IPS-NIHi11 (cell line): ENCODE results near the gene PACRG.

Experiments
- DNase-seq: peaks from one replicate; pipeline ENCODE4 v3.0.0; 2012; ENCODE audit warnings: mixed read lengths, low spot score

Gene PACRG

DNA sequence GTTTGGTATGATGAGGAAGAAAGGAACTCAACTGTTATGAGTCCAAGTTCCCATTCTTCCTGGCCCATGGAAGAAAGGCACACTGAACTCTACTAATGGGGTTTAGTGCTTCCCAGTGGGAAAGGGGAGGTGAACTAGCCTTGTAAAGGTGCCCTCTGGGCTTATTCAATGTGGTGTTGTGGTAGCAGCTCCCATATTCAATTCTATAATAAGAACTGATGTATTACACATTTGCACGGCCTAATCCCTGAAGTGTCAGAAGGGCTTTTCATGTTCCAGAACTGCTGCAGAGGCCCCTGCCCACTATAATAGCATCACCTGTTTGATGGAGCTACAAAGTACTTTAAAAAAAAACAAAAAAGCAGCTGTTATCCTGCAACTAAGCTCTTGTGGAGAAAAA, 17.4 kb upstream of the PACRG start:
- no peak for DNase-seq

DNA sequence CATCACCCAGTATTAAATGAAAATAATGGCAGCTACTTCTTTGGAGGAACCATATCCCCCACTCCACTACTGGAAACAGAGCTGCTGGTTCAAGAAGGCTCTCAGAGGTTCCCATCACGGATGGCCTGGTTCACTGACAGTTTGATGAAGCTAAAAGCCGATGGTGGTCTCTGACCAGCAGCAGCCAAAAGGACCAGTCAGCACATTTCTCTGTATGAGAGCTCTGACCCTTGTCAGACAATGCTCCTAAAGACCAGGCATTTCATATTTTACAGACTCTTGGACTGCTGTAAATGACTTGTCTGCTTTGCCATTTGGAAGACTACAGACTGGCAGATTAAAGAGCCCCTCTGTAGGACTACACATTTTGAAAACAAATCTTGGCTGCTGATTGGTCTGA, 16.8 kb upstream of the PACRG start:
- no peak for DNase-seq

DNA sequence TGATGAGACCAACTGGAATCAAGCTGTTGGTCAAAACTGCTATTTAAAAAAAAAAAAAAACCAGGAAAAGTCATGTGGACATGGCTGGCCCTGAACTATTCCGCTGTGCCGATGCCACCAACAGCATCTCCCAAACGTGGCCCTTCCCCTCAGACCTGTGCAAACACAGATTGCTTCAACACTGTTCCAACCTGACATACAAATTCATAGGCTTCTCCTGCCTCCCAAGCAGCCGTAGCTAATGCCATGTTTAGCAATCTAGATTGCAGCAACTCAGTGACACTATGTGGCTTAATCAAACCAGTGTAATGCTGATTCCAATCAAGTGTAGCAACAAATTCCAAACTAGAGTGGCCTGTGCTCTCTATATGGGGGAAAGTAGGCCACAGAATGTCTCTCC, 16.4 kb upstream of the PACRG start:
- DNase-seq: no peak

DNA sequence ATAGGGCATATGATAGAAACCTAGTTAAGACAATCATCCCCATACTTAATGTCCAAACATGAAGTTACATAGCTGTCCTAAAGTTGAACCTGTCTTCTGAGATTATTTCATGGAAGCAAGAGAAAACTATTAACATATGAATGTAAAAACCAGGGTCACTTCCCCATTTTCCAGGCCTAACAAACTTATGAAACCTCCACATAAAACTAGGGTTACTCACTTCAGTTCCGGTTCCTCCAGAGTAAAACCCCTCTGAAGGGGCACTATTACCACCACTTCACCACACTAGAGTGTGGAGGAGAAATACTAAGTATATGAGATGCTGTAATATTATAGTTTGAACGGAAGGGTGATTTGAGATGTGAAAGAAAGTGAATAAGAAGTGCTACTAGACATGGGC, 15.1 kb upstream of the PACRG start:
- no peak for DNase-seq

DNA sequence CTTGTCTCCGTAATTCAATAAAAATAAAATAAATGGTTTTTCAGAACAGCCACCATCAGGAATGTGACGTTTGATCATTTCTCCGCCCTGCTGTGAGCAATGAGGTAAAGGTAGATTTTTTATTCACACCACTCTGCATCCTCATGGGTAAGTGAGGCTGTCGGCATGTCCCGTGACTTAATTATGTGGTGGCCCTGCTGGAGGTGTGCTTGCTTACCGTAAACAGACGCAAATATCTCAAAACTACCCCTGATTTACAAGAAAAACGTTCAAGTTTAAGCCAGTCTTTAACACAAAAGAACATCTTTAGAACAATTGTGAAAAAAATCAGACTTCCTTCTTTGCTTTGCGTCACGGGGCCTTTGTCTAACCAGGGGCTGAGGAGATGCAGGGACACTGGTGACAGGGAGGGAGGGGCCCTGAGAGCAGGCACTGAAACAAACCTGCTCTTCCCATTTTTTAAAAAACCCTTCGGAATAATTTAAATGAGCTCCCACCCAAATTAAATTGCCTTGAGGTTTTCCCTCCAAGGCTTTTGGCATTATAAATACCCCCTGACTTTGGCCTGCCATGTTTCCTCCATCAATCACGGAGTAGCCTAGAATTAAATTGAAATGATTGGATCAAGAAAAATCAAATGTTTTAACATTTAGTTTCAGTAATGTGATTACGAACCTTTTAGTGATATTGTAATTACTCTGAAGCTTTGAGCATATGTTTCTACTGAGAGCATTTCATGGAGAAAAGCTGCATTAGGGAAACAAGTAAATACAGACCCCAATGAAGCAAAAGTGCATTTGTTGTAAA, 13.6 kb upstream of the PACRG start:
- DNase-seq: no peak

DNA sequence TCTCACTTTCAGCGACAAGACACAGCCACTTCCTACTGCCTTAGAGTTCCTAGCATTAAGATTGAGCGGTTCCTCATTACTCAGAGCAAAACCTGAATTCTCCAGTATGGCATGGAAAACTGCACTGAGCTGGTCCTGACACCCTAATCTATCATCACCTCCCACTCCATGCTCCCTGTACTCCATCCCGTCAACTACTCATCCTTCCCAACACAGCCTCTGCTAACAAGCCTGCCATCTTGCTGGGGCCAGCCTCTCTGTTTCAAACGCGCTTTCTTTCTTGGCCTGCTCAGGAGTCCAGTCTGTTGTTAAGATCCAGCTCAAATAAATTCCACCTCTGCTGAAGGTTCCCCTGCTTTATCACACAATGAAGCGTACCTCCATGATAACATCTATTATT, 12.2 kb upstream of the PACRG start:
- no peak for DNase-seq

DNA sequence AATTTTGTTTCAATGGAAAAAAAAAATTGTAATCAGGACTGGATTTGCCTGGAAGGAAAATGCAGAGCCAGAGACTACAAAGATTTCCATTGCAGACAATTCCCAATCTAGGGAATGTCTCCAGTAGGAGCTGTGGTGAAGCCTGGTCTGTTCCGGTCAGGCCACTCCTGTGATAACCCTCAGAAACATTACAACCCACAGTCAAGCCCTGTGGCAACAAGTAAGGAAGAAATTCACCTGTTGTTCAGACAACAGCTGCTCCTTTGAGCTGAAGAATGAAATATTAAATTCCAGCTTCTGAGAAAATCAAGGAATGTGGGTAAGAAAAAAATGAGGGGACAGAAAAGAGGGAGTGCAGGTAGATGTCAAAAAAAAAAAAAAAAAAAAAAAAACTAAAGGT, 8.2 kb upstream of the PACRG start:
- DNase-seq: no peak

DNA sequence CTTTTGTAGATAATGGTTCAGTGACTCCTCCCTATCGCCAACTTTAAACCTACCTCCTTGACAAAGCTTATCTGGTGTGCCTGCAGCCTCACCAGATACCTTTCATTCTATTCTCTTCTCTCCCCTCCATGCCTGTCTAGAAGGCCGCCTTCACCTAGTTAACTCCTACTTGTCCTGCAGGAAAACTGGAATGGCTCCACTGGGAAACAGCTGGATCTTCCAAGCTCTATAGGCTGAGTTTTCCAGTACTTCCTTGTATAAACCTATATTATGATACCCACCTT, 6.4 kb upstream of the PACRG start:
- DNase-seq: no peak

DNA sequence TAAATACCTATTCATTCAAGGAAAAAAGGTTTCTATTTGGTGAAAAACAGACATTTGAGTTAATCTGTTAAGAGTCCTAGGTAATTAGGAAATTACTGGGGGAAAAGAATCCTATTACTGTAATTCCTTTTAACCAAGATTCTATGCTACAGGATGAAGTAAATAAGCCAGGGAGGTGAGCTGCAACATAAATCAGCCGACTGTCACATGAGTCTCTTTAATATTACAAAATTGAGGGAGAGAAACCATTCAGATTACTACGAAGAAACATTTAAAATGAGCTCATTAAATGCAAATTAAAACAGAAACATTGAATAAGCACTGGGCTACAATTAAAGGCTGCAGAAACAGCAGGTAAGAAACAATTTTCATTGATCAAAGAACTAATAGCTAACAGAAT, 5.5 kb upstream of the PACRG start:
- no peak for DNase-seq

DNA sequence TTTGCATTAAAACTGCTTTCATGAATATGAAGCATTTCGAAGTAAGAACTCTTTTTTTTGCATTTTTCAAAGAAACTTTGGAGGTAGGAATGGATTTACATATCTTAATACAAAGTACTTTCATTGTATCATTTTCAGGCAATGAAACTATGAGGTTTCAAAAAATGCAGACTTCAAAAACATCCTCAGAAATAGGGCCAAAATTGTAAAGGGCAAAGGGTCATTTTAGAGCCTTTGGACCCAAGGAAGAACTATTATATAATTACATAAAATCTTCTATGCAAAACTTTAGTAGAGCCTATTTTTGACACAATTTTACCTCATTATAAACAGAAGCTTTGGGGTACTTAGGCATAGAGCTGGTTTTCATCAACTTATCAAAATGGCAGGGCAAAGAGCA, 5.1 kb upstream of the PACRG start:
- DNase-seq: no peak

DNA sequence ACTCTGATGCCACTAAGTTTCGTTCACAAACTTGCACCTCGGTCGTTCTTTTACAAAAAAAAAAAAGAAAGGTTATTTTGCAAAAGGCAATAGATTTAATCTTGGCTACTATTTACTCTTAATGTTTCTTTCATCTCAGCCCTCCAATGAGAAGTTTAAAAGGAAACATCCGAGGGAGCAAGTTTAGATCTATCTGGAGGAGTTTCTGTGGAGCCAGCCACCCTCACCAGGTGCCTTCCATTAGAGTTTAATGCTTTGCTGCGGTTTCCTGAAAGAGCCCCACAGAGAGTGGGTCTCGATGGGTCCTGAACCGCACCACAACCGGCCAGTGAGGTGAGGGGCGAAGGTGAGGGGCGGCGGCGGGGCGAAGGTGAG, 840 bp upstream of the PACRG start:
- DNase-seq: no peak

DNA sequence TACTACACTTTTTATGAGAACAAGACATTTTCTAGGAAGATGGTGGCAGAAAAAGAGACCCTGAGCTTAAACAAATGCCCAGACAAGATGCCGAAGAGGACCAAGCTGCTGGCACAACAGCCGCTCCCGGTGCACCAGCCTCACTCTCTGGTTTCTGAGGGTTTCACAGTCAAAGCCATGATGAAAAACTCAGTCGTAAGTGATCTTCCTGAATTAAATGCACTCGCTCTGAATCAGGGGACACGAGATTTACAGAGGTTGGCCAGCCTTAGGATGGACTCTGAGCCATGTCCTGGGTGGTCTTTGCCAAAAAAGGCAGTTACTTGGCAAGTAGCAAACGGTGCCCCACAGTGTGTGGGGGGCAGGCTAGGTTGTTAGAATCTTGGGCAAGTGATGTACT, 423 bp downstream of the PACRG start:
- no peak for DNase-seq

DNA sequence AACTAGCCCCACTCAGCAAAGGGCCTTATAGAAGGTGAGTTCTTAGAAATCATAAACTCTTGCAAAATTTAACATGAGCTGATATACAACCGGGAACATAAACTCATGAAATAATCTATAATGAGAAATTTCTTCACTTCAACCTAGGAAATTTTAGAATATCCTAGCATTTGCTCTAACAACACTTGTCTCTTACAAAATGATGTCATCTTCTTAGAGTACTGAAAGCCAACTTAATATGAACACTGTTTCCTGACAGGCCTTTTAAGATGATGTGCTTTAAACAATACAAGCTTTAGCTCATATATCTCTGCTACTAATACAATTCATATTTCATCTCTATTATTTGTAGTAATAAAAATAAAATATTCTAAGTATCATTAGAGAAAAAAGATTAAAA, 932 bp downstream of the PACRG start:
- DNase-seq: no peak

DNA sequence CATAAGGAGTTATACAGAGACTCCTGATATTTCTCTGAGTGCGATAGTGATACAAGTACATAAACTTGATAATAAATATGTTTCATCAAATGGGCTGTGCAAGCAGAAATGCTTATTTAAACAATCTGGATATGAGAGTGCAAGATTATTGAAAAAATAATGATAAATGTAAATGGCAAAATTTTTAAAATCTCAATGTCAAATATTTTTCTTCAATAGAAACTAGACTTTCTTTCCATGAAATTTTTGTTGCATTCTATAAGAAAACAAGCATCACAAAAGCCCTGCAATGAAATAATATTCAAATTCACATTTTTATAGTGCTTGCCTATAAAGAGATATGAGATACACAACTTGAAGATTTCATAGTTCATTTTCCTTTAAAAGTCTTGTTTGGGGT, 2.7 kb downstream of the PACRG start:
- no peak for DNase-seq

DNA sequence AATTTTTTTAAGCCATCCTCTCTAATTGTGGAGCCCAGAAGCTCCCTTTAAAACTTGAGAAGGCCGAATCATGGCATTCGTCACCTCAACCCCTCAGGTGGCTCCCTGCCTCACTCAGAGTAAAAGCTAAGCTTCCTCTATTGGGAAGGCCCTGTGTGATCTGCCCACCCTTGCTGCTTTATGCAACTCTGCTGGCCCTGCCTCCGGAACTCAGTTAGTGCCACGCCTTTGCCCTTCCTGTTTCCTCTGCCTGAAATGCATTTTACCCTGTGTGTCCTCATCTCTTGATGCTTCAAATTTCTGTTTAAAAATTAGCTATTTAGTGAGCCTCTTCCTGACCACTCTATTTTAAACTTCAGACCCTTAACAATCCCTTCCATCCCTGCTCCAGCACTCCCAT, 5.7 kb downstream of the PACRG start:
- DNase-seq: no peak

DNA sequence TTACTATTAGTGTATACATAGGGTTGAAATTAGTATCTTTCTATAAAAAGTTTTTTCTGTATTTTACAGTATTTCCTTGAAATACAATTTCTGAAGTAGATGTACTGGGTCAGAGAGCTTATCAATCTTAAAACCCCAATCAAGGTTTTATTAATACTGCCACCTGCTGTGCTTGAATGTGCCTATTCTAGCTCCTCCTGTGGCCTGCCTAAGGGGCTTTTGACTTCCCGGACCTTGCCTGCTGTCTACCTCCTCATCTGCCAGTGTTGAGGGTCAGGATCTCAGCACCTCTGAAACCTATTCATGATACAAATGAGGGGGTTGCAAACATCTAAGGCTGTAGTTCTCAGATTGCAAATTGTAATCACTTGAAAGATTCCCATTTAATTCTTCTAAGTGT, 9.2 kb downstream of the PACRG start:
- no peak for DNase-seq

DNA sequence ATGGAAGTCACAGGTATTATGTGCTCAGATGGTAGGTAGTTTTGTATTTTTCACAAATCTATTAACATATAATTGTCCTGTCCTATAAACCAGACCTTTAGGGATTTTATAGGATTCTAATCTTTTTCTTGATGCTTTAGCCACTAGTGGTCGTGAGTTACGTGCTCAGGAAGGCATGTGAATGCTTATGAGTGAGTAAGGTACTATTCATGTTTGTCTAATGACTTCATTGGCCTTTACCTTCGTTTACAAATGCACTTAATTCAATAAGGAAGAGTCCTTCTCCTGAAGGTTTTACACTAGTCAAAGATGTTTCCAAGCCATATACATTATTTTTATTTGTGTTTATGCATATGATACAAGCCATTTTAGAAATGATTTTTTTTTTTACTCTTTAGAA, 23.0 kb downstream of the PACRG start:
- DNase-seq: no peak

DNA sequence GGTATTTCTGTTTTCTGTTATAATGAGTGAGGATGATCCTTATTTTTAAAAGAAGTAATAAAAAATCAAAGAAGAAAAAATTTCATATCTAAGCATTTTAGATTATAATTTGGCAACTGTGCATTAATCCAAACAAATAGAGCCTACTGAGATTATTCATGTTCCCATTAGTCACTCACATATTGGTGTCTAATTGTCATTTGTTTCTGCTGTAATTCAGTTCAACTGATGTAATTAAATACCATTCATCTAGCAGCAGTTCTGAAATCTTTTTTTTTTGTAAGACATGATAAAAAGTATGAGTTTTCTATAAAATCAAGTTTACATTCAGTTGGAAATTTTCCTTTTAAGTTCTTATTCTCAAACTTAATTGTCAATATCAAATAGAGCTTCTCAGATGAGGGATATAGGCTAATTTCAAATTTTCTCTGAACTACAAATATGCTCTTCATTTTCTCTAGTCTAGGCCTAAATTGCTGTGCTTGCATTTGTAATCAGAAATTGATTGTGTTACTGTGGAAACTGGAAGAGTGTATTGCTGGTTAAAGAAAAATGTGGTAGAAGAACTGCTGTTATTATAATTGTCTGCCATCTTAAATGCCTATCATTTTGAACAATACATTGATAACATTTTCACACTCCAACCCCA, 23.6 kb downstream of the PACRG start:
- DNase-seq: no peak

DNA sequence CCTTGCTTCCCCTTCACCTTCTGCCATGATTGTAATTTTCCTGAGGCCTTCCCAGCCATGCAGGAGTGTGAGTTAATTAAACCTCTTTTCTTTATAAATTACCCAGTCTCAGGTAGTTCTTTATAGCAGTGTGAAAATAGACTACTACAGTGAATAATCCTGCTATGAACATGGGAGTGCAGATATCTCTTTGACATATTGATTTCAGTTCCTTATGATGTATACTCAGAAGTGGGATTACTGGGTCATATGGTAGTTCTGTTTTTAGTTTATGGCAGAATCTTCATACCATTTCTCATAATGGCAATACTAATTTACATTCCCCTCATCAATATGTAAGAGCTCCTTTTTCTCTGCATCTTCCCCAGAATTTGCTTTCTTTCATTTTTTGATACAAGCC, 26.0 kb downstream of the PACRG start:
- DNase-seq: no peak

DNA sequence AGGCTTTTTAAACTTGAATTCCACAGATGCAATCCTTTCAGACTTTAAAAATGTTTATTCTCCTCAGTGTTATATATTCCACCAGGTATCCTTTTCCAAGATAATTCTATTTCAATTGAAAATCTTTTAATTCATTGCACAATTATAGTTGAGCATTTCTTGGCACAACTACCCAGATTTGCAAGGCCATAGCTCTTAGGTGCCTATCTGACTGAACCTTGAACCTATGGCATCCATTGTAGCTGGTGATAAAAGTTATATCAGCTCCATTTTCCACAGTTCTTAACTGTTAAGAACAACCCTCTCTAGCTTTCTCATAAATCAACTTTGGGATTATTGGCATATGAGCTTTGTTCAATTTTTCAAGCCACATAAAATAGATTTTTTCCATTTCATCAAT, 42.4 kb downstream of the PACRG start:
- DNase-seq: no peak

DNA sequence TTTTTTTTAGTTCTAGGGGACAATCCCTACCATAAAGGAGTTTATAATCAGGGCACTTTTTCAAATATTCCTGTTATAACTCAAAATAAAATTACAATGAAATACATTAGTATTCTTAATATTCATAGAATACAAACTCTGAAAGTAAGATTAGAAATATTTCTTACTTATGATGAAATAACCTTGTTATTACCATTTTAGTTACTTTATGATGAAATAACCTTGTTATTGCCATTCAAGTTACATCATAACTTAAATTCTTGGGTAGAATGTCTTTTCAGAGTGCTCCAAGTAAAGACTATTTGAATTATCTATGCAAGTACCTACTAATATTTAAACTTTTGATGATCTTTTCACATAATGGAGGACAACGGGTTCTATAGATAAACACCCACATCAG, 43.2 kb downstream of the PACRG start:
- no peak for DNase-seq

DNA sequence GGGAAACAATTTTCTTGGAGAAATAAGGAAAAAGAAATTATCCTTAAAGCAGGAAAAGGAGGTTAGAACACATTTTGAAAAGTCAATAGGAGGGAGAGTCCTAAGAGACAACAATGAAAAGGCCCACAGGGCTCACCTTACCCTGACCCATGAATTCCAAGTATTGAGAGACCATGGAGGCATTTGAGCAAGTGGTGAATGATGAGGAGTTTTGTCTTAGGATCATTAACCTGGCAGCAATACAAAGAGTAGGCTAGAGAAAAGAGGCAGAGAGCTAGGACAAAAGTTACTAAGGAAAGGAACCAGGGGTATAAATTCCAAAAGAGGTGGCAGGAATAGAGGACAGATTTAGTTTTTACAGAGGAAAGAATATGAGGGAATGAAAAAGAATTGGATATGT, 44.7 kb downstream of the PACRG start:
- DNase-seq: no peak

DNA sequence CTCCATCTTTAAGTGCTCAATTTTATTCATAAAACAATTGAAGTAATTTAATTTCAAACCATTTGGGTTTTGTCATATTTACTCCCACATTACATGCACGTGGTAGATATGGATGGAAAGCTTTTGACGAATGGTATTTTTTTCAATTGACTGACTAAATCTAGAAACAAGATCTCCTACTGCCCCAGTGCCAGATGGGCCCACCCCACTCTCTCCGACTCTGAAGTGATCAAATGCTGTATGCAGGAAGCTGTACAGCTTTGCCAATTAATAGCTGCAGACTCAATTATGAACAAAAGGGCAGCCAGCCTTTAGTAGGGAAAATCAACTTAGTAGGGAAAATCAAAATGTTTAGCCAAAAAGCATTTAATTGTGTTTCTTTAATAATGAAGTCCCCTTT, 46.2 kb downstream of the PACRG start:
- DNase-seq: no peak

DNA sequence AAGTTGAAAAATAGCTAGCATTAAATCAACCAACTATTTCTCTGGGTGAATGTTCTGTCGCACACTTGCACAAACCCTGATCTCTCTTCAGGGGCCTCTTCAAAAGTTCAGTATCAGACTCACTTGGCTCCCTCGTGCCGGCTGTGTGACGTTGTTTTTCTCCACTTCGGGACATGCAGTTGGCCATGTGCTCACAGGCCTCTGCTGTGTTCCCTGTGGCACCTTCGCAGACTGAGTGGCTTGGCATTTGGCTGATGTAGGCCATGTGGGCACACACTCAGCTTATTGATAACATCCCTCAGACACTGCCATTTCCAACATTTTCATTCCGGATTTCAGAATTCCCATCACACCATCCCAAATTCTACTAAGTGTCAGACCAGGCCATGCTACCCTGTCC, 49.3 kb downstream of the PACRG start:
- no peak for DNase-seq
